ENCODE results near the gene SLC43A1.

The SLC43A1 gene

GRCh38 chr11:57527056-57527631 lies 11.6 kb upstream of the SLC43A1 start:
- DNase-seq, result peak; percentile 60 to 72

- no peak for DNase-seq
Measured at GRCh38 chr11:57523419-57523818, 7.9 kb upstream of the SLC43A1 start.

- no peak for DNase-seq
Measured at GRCh38 chr11:57521116-57521515, 5.6 kb upstream of the SLC43A1 start.

- DNase-seq, result no peak
Measured at GRCh38 chr11:57516061-57516443, 550 bp upstream of the SLC43A1 start.

- DNase-seq, result peak; percentile 43 to 59
Measured at GRCh38 chr11:57514538-57515331, 767 bp downstream of the SLC43A1 start.

GRCh38 chr11:57513911-57514537 lies 1.5 kb downstream of the SLC43A1 start:
- peak; percentile 23 to 42 for DNase-seq

GRCh38 chr11:57513452-57513795 lies 2.1 kb downstream of the SLC43A1 start:
- no peak for DNase-seq

GRCh38 chr11:57512646-57513451 lies 2.7 kb downstream of the SLC43A1 start:
- no peak for DNase-seq

GRCh38 chr11:57511741-57512430 lies 3.6 kb downstream of the SLC43A1 start:
- DNase-seq, result no peak

GRCh38 chr11:57508341-57509170 lies 6.9 kb downstream of the SLC43A1 start:
- DNase-seq, result no peak

GRCh38 chr11:57506522-57506921 lies 9.0 kb downstream of the SLC43A1 start:
- no peak for DNase-seq

- no peak for DNase-seq
Measured at GRCh38 chr11:57504511-57504910, 11.0 kb downstream of the SLC43A1 start.

- no peak for DNase-seq
Measured at GRCh38 chr11:57502870-57503269, 12.6 kb downstream of the SLC43A1 start.

- DNase-seq, result no peak
Measured at GRCh38 chr11:57502376-57502775, 13.1 kb downstream of the SLC43A1 start.

GRCh38 chr11:57501953-57502352 lies 13.5 kb downstream of the SLC43A1 start:
- no peak for DNase-seq

- DNase-seq, result no peak
Measured at GRCh38 chr11:57500926-57501325, 14.6 kb downstream of the SLC43A1 start.

GRCh38 chr11:57500515-57500914 lies 15.0 kb downstream of the SLC43A1 start:
- no peak for DNase-seq

GRCh38 chr11:57499983-57500461 lies 15.5 kb downstream of the SLC43A1 start:
- DNase-seq, result no peak

- DNase-seq, result no peak
Measured at GRCh38 chr11:57499413-57499982, 16.0 kb downstream of the SLC43A1 start.

GRCh38 chr11:57498540-57498939 lies 17.0 kb downstream of the SLC43A1 start:
- DNase-seq, result no peak

Measured in stimulated activated CD4-positive, alpha-beta T cell treated with anti-CD3 and anti-CD28 coated beads, Interleukin-4, amount 100 ng/mL, for 4 hours (primary cell).